GM12878 (cell line): ENCODE measurements around the gene ZDHHC11B.
"Not testable (repeated sequence)": the region's sequence is repeated elsewhere in the genome, so short reads cannot be mapped to it uniquely, and the experiment has no call there.

Experiments
- BHLHE40 ChIP-seq, 2 experiments: fragments of 450-650 bp in 1 of 2; IDR thresholded peaks; 2 replicates each; pipeline ENCODE4 v1.6.1; 2011 to 2017; ENCODE audit warnings: low read depth in 2 of 2, borderline replicate concordance in 1 of 2, improper control_type of control experiment in 1 of 2, low read length in 1 of 2, mild to moderate bottlenecking in 1 of 2
- CTCF ChIP-seq, 3 experiments: IDR thresholded peaks in 2 of 3; conservative IDR thresholded peaks in 1 of 3; 2 replicates each; pipeline ENCODE4 v1.5.1; 2011; ENCODE audit warnings: low read depth in 3 of 3, low read length in 3 of 3, mild to moderate bottlenecking in 3 of 3, control low read depth in 2 of 3, moderate library complexity in 2 of 3, inconsistent platforms in 1 of 3, mixed read lengths in 1 of 3; ENCODE audit not compliant: control insufficient read depth in 2 of 3, insufficient read depth in 1 of 3; ENCODE audit errors: extremely low read depth in 1 of 3
- NFIC ChIP-seq: IDR thresholded peaks from 2 replicates; pipeline ENCODE4 v1.6.1; 2012; ENCODE audit warnings: low read depth, mild to moderate bottlenecking, inconsistent platforms, low read length, moderate library complexity
- TBL1XR1 ChIP-seq: IDR thresholded peaks from 2 replicates; pipeline ENCODE4 v1.6.1; 2012; ENCODE audit warnings: low read depth, low read length, improper control_type of control experiment
- YY1 ChIP-seq: IDR thresholded peaks from 2 replicates; pipeline ENCODE4 v1.6.1; 2011; ENCODE audit warnings: low read depth, mild to moderate bottlenecking, low read length
- TF ChIP-seq, protein P1 (sequence below): IDR thresholded peaks from 2 replicates; pipeline ENCODE4 v1.6.1; 2012; ENCODE audit warnings: mild to moderate bottlenecking, low read depth, low read length

- not testable (repeated sequence) for TF ChIP-seq YY1; NFIC; CTCF (IDR thresholded peaks at IDR 0.05 in 2 of 3, conservative IDR thresholded peaks at IDR 0.05 in 1 of 3; ENCODE audit: control insufficient read depth in 2 of 3, extremely low read depth in 1 of 3, insufficient read depth in 1 of 3, low read depth in 3 of 3, low read length in 3 of 3); TBL1XR1; BHLHE40 (IDR thresholded peaks at IDR 0.05; ENCODE audit: borderline replicate concordance in 1 of 2, low read depth in 2 of 2, low read length in 1 of 2)
- TF ChIP-seq, protein P1, sequence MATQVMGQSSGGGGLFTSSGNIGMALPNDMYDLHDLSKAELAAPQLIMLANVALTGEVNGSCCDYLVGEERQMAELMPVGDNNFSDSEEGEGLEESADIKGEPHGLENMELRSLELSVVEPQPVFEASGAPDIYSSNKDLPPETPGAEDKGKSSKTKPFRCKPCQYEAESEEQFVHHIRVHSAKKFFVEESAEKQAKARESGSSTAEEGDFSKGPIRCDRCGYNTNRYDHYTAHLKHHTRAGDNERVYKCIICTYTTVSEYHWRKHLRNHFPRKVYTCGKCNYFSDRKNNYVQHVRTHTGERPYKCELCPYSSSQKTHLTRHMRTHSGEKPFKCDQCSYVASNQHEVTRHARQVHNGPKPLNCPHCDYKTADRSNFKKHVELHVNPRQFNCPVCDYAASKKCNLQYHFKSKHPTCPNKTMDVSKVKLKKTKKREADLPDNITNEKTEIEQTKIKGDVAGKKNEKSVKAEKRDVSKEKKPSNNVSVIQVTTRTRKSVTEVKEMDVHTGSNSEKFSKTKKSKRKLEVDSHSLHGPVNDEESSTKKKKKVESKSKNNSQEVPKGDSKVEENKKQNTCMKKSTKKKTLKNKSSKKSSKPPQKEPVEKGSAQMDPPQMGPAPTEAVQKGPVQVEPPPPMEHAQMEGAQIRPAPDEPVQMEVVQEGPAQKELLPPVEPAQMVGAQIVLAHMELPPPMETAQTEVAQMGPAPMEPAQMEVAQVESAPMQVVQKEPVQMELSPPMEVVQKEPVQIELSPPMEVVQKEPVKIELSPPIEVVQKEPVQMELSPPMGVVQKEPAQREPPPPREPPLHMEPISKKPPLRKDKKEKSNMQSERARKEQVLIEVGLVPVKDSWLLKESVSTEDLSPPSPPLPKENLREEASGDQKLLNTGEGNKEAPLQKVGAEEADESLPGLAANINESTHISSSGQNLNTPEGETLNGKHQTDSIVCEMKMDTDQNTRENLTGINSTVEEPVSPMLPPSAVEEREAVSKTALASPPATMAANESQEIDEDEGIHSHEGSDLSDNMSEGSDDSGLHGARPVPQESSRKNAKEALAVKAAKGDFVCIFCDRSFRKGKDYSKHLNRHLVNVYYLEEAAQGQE: not testable (repeated sequence)
Measured at GRCh38 chr5:785181-785705, 714 bp upstream of the ZDHHC11B start.
